Fibroblast of skin of right biceps (primary cell): ENCODE data around the gene DDX54.
A peak's percentile ranks its signal among the peaks of the same experiment; 100 is the strongest.

Experiments used
- DNase-seq: peaks from one replicate; pipeline ENCODE4 v3.0.0-alpha.2; 2013

Gene DDX54

GRCh38 chr12:113185180-113186032 is at the start of gene DDX54, which contains the start of gene RITA1:
Gene DDX54, minus strand, starts transcription at chr12:113185478. Its CDS starts 27 bp downstream, at chr12:113185451.
Gene RITA1, plus strand, starts transcription at chr12:113185721. Its CDS starts 1,026 bp downstream, at chr12:113186747.
- peak; percentile 77 for DNase-seq

GRCh38 chr12:113234483-113234882 is 49.2 kb upstream of the DDX54 start:
- DNase-seq, result no peak

GRCh38 chr12:113233967-113234366 is 48.7 kb upstream of the DDX54 start:
- DNase-seq, result no peak

- peak; percentile 32 for DNase-seq
These were observed 47.7 kb upstream of the DDX54 start for GRCh38 chr12:113232840-113233585.

- no peak for DNase-seq
These were observed 47.0 kb upstream of the DDX54 start for GRCh38 chr12:113232089-113232839.

GRCh38 chr12:113231235-113232088 is 46.2 kb upstream of the DDX54 start:
- peak; percentile 83 for DNase-seq

GRCh38 chr12:113230315-113231234 is 45.3 kb upstream of the DDX54 start:
- peak; percentile 14 for DNase-seq

- no peak for DNase-seq
These were observed 43.2 kb upstream of the DDX54 start for GRCh38 chr12:113228394-113229028.

- DNase-seq, result no peak
These were observed 42.6 kb upstream of the DDX54 start for GRCh38 chr12:113227686-113228391.

GRCh38 chr12:113226696-113227568 is 41.7 kb upstream of the DDX54 start:
- DNase-seq, result no peak

- DNase-seq, result no peak
These were observed 39.7 kb upstream of the DDX54 start for GRCh38 chr12:113224955-113225354.

GRCh38 chr12:113222730-113223531 is 37.7 kb upstream of the DDX54 start:
- peak; percentile 82 for DNase-seq

GRCh38 chr12:113221997-113222729 is 36.9 kb upstream of the DDX54 start:
- DNase-seq, result peak; percentile 6

- peak; percentile 100 for DNase-seq
These were observed 36.1 kb upstream of the DDX54 start, which contains the start of gene TPCN1 for GRCh38 chr12:113221181-113221996. Gene TPCN1, plus strand, starts transcription at chr12:113221464. Its CDS starts 5,389 bp downstream, at chr12:113226853.

GRCh38 chr12:113220593-113221180 is 35.4 kb upstream of the DDX54 start:
- DNase-seq, result no peak

- DNase-seq, result no peak
These were observed 30.7 kb upstream of the DDX54 start for GRCh38 chr12:113216027-113216426.
